Glutamatergic neuron (in vitro differentiated cells): ENCODE data around the gene KCNQ1. TPM values are rescaled to one million over a fixed set of nuclear protein-coding genes. Genes with fewer than 3 reads are reported as not detected.

ENCODE experiments used
- DNase-seq: peaks from one replicate; pipeline ENCODE4 v3.0.0; 2022
- H3K27ac Mint-ChIP-seq: one replicate; pipeline ENCODE4 v1.8.0; 2020; ENCODE audit warnings: mild to moderate bottlenecking, mixed read lengths, inconsistent platforms; ENCODE audit not compliant: unreplicated experiment
- H3K27me3 Mint-ChIP-seq: one replicate; pipeline ENCODE4 v1.8.0; 2020; ENCODE audit warnings: mild to moderate bottlenecking, moderate library complexity, mixed read lengths, inconsistent platforms; ENCODE audit not compliant: unreplicated experiment
- H3K36me3 Mint-ChIP-seq: one replicate; pipeline ENCODE4 v1.8.0; 2020; ENCODE audit warnings: mild to moderate bottlenecking, mixed read lengths, inconsistent platforms; ENCODE audit not compliant: unreplicated experiment
- H3K4me1 Mint-ChIP-seq: one replicate; pipeline ENCODE4 v1.8.0; 2020; ENCODE audit warnings: mild to moderate bottlenecking, low read depth, mixed read lengths, inconsistent platforms; ENCODE audit not compliant: unreplicated experiment
- H3K4me3 Mint-ChIP-seq: one replicate; pipeline ENCODE4 v1.8.0; 2020; ENCODE audit warnings: mild to moderate bottlenecking, mixed read lengths, inconsistent platforms; ENCODE audit not compliant: unreplicated experiment
- H3K9me3 Mint-ChIP-seq: one replicate; pipeline ENCODE4 v1.8.0; 2020; ENCODE audit warnings: mild to moderate bottlenecking, moderate library complexity, mixed read lengths, inconsistent platforms; ENCODE audit not compliant: unreplicated experiment
- CTCF ChIP-seq: fragments of 200-600 bp; sonication (generic); IDR thresholded peaks from one replicate; pipeline ENCODE4 v1.5.0; 2021; ENCODE audit not compliant: partially characterized antibody, unreplicated experiment
- total RNA-seq: library from RNA; stranded (reverse); fragmentation: NEBNext Ultra II Directional; extraction: Animal tissue kit (Norgen Biotek cat#: 25700); gene quantifications from one replicate; pipeline ENCODE4 v1.2.1, GENCODE V29; 2021; ENCODE audit not compliant: unreplicated experiment

KCNQ1 gene
- total RNA-seq, 1 donor from 2014 or later, result 0.44 TPM

GRCh38 chr11:2836315-2837095 lies 391.7 kb downstream of the KCNQ1 start:
- DNase-seq, result no peak
- Mint-ChIP-seq H3K4me1 (peaks cover 27% of the 10 kb centered on the region), H3K36me3 (no peaks in the 10 kb centered on the region), H3K4me3 (peak overlapping the region; percentile 66), H3K9me3 (peaks cover 12% of the 10 kb centered on the region), H3K27ac (peak overlapping the region; percentile 50), H3K27me3 (peaks cover 18% of the 10 kb centered on the region)
- no peak for TF ChIP-seq CTCF

- H3K9me3 Mint-ChIP-seq, result peaks cover 12% of the 10 kb centered on the region
- H3K36me3 Mint-ChIP-seq, result no peaks in the 10 kb centered on the region
- DNase-seq, result peak; percentile 75
- no peak overlapping the region for H3K4me3 Mint-ChIP-seq
- no peak overlapping the region for H3K27ac Mint-ChIP-seq
- TF ChIP-seq CTCF, result no peak
- peaks cover 18% of the 10 kb centered on the region for H3K27me3 Mint-ChIP-seq
- peaks cover 27% of the 10 kb centered on the region for H3K4me1 Mint-ChIP-seq
Measured at GRCh38 chr11:2837096-2837601, 392.3 kb downstream of the KCNQ1 start.

GRCh38 chr11:2837651-2838050 lies 392.8 kb downstream of the KCNQ1 start:
- TF ChIP-seq CTCF, result no peak
- Mint-ChIP-seq H3K4me1 (peaks cover 27% of the 10 kb centered on the region), H3K27me3 (peaks cover 18% of the 10 kb centered on the region), H3K4me3 (no peak overlapping the region), H3K9me3 (peaks cover 12% of the 10 kb centered on the region), H3K27ac (peak overlapping the region; percentile 70), H3K36me3 (no peaks in the 10 kb centered on the region)
- DNase-seq, result no peak

GRCh38 chr11:2838091-2838490 lies 393.3 kb downstream of the KCNQ1 start:
- Mint-ChIP-seq H3K27ac (peak overlapping the region; percentile 70), H3K27me3 (peaks cover 18% of the 10 kb centered on the region), H3K36me3 (no peaks in the 10 kb centered on the region), H3K9me3 (peaks cover 12% of the 10 kb centered on the region), H3K4me3 (no peak overlapping the region), H3K4me1 (peaks cover 27% of the 10 kb centered on the region)
- TF ChIP-seq CTCF, result no peak
- DNase-seq, result no peak

- H3K4me1 Mint-ChIP-seq, result peaks cover 27% of the 10 kb centered on the region
- H3K9me3 Mint-ChIP-seq, result peaks cover 12% of the 10 kb centered on the region
- no peak overlapping the region for H3K4me3 Mint-ChIP-seq
- peaks cover 18% of the 10 kb centered on the region for H3K27me3 Mint-ChIP-seq
- TF ChIP-seq CTCF, result no peak
- H3K27ac Mint-ChIP-seq, result no peak overlapping the region
- no peaks in the 10 kb centered on the region for H3K36me3 Mint-ChIP-seq
- DNase-seq, result no peak
Measured at GRCh38 chr11:2838676-2839294, 394.0 kb downstream of the KCNQ1 start.
